Right forelimb (tissue), 1 donor: Measurements from ENCODE around the gene CREB5.

Source experiments
- DNase-seq: peaks from one replicate; pipeline ENCODE4 v3.0.0-alpha.2; 2018

The CREB5 gene

GRCh38 chr7:28872226-28872625 is 459.9 kb downstream of the CREB5 start:
- DNase-seq: no peak

GRCh38 chr7:28873365-28873764 is 461.0 kb downstream of the CREB5 start:
- no peak for DNase-seq

GRCh38 chr7:28874001-28874400 is 461.7 kb downstream of the CREB5 start:
- no peak for DNase-seq
